ENCODE measurements around the gene SELENOI.

DNA sequence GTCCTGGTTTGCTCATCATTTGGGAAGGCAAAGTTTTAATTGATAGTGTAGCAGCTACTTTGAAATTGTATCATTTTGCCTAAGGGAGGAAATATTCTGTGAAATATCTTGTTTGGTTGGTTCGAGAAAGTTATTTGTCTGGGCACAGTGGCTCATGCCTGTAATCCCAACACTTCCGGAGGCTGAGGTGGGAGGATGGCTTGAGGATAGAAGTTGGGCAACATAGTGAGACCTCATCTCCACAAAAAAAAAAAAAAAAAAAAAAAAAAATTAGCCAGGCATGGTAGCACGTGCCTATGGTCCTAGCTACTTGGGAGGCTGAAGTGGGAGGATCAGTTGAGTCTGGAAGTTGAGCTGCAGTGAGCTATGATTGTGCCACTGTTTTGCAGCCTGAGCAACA is 3.7 kb downstream of the SELENOI start:
- TF ChIP-seq, protein P1, sequence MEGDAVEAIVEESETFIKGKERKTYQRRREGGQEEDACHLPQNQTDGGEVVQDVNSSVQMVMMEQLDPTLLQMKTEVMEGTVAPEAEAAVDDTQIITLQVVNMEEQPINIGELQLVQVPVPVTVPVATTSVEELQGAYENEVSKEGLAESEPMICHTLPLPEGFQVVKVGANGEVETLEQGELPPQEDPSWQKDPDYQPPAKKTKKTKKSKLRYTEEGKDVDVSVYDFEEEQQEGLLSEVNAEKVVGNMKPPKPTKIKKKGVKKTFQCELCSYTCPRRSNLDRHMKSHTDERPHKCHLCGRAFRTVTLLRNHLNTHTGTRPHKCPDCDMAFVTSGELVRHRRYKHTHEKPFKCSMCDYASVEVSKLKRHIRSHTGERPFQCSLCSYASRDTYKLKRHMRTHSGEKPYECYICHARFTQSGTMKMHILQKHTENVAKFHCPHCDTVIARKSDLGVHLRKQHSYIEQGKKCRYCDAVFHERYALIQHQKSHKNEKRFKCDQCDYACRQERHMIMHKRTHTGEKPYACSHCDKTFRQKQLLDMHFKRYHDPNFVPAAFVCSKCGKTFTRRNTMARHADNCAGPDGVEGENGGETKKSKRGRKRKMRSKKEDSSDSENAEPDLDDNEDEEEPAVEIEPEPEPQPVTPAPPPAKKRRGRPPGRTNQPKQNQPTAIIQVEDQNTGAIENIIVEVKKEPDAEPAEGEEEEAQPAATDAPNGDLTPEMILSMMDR (IDR thresholded peaks at IDR 0.05), result no peak
- no peak for TF ChIP-seq POLR2A (IDR thresholded peaks at IDR 0.05)
